Measurements from ENCODE around the gene SYTL4.

- TF ChIP-seq CTCF (IDR thresholded peaks at IDR 0.05; ENCODE audit: low read depth, low read length, poor library complexity, severe bottlenecking) (no peak), EZH2phosphoT487 (IDR thresholded peaks at IDR 0.05; ENCODE audit: borderline replicate concordance, low read length) (no peak)
Measured at GRCh38 chrX:100662796-100663195, 69.1 kb downstream of the SYTL4 start.
